Cardiac septum (tissue), 1 donor: ENCODE data around the gene MYO1E. TPM values are rescaled to one million over a fixed set of nuclear protein-coding genes. Genes with fewer than 3 reads are reported as not detected.
A peak's percentile ranks its signal among the peaks of the same experiment; 100 is the strongest.
"Not testable (repeated sequence)": the region's sequence is repeated elsewhere in the genome, so short reads cannot be mapped to it uniquely, and the experiment has no call there.

Experiments
- DNase-seq: peaks from one replicate; pipeline ENCODE4 v3.0.0-alpha.2; 2020; ENCODE audit warnings: low spot score
- intact Hi-C: fragments of 100-400 bp; cut with DNase I; formaldehyde crosslinking; loops from one replicate; pipeline ENCODE4 v1.14.0; 2022
- total RNA-seq: library from RNA; stranded (reverse); fragmentation: NEBNext Ultra II Directional; extraction: Animal tissue kit (Norgen Biotek cat#: 25700); gene quantifications from one replicate; pipeline ENCODE4 v1.2.1, GENCODE V29; 2021
- donor health status: DM: no; HTN: no; CAD: no.

Gene MYO1E
- total RNA-seq, 1 donor from 2014 or later: 41.0 TPM

GRCh38 chr15:59300618-59301139 is 72.0 kb downstream of the MYO1E start:
- DNase-seq: no peak
- intact Hi-C loops: no loop called here

DNA sequence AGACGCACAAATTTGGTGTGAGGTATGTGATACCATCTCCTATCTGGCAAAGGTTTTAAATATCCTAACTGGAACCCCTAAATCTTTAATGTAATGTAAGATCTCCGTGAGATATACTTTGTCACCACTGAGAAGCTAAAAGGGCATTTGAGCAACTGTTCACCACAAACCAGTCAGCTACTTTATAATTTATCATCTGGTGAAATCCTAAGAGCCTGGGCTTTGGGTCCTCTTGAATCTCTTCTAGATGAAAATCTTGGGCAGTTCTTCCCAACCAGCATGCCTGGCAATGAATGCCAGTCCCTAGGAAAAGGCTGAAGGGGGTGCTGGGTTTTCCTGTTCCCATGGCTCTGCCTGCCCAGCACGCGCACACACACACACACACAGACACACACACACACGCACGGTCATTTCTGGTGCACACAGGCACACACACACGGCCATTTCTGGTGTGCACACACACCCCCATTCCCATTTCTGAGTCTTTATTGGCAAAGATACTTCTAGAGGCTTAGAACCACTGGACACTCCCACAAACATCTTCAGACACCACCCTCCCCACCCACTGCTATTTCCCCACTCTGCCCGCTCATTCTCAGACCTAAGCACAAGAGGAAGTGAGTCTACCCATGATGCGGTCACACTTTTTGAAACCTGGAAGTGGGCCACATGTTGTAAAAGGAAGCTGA is 72.6 kb downstream of the MYO1E start:
- intact Hi-C loops: loop anchor here (5.0 kb wide), 1 partner anchor 72 kb away; the partner anchor contains the start of gene MYO1E
- DNase-seq: peak; percentile 88

DNA sequence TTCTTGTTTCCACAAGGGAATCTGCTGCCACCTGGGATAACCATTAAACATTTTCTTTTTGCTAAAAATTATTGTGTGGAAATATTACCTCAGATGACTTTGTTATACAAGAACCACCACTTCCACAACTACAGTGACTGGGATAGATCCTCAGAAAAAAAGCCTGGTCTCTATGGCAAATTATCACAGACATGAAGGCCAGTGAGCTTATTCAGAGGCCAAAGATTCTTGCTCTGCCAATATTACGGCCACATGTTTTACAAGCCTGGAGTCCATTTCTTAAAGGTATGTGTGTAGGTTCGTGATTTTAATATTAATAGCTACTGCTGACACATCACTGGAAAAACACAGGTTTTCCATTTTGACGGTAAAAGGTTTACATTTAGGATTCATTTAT is 73.8 kb downstream of the MYO1E start:
- no peak for DNase-seq
- intact Hi-C loops: loop anchor here (5.0 kb wide), 1 partner anchor 73 kb away; the partner anchor contains the start of gene MYO1E

DNA sequence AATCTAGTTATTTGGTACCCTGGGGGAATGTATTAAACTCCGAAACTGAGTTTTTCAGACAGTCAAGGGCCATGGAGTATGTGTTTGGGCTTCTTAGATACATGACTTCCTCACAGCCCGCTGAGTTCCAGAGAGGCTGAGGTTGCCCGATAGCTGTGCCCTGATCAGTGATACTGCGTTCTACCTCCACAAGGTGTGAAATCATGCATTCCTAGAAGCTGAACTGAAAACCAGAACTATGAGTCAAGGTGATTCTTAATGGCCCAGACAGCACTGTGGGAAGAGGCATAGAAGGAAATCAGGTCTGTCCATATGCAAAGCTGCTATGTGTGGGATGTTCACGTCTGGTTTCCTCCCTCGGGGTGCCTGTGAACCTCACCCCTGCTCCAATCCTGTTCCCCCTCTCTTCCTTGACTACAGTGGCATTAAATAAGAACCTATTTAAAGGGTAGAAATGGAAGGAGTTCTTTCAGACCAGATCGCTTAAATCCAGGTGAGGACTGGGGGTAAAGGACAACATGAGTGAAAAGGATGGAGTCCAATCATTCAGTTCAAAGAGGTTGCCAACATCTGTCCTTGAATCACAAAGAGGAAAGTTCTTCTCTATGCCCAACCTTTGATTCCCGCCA is 74.3 kb downstream of the MYO1E start:
- DNase-seq: no peak
- intact Hi-C loops: loop anchor here (5.0 kb wide), 1 partner anchor 74 kb away; the partner anchor contains the start of gene MYO1E

GRCh38 chr15:59296181-59296617 is 76.5 kb downstream of the MYO1E start:
- no peak for DNase-seq
- intact Hi-C loops: loop anchor here (5.0 kb wide), 1 partner anchor 76 kb away; the partner anchor contains the start of gene MYO1E

- no peak for DNase-seq
- intact Hi-C loops: loop anchor here (5.0 kb wide), 1 partner anchor 77 kb away; the partner anchor contains the start of gene MYO1E
Observed at GRCh38 chr15:59295261-59296001, 77.2 kb downstream of the MYO1E start.

DNA sequence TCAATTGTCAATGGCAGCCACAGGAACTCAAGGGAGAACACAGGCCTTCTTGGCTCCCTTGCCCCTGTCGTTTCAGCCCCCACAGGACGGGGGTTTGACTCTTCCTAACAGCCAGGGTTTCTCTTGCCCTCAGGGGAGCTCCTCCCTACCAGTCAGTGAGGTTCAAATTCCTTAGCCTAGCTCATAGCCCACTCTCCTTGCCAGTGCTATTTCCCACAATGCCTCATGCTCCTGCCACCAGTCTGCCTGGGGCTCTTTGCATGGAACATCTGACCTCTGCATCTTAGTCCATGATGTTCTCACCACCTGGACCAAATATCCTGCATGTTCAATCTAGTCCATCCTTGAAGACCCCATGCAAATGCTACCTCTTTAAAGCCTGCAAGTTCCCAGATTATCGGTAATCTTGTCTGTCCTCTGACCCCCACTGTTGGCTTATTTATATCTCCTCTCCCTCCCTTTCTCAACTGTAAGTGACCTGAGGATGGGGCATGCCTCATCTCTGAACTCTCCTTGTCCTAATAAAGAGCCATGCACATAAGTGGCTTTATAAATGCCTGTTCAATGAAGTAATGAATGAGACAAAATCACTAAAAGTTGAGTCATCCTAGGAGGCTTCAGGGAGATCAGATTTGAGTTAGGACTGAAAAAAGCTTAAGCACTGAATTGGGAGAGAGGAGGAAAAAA is 78.0 kb downstream of the MYO1E start:
- DNase-seq: no peak
- intact Hi-C loops: loop anchor here (5.0 kb wide), 2 partner anchors 58 to 78 kb away; partner anchors contain the start of gene MYO1E

GRCh38 chr15:59292442-59293151 is 80.1 kb downstream of the MYO1E start:
- intact Hi-C loops: loop anchor here (5.0 kb wide), 1 partner anchor 60 kb away; no protein-coding TSS in a partner anchor
- DNase-seq: no peak

DNA sequence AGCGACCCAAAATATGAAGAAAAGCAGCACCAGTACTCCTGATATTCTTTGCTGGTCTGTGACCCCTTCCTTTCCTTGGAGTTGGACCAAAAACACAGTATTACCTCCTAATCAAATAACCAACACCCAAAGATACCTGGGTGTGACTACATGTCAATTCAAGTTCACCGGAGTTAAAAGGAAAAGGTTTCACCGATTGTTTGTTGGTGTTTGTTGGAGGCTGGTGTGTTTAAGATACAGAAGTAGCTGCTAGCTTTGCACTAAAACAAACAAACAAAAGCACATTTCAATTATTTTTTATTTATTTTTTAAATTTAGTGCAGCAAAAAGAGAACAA is 81.5 kb downstream of the MYO1E start:
- intact Hi-C loops: loop anchor here (5.0 kb wide), 1 partner anchor 61 kb away; no protein-coding TSS in a partner anchor
- no peak for DNase-seq

DNA sequence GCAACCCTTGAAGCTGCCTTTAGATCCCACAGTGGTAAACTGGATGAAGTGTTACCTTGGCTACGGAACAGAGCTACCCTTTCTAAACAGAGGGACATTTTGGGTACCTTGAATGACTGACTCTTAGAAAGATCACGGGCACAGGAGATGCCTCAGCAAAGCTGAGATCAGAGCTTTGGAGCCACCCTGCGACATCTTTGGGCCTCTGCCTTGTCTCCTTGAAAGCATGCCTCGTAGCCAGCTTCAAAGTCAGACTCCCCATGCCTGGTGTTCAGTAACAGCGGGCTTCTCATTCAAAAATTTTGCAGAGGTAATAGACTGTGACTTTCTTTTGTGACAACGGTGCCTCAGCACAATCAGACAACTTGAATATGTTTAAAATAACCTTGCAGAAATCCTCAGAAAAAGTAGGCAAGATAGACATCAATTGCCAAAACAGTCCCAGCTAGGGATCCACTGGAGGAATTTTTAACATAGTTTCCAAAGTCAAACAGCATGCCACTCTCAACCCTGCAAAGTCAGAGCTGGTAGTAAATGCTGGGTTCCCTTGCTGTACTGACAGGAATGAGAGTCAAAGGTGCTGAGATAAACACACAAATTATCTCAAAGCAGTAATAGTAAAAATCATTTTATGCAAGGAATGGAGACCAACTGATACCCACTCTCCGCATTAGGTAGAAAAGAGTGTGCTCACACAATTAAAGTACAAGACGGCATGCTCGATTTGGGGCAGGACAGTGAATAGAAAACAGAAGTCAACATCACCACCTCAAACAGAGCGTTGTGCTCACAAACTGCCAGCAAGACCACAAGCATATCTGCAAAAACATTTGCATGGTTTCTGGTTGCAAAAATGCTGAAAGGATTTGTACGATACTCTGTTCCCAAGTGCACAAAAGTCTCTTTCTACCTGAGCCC is 82.1 kb downstream of the MYO1E start:
- intact Hi-C loops: loop anchor here (5.0 kb wide), 1 partner anchor 62 kb away; no protein-coding TSS in a partner anchor
- DNase-seq: no peak

DNA sequence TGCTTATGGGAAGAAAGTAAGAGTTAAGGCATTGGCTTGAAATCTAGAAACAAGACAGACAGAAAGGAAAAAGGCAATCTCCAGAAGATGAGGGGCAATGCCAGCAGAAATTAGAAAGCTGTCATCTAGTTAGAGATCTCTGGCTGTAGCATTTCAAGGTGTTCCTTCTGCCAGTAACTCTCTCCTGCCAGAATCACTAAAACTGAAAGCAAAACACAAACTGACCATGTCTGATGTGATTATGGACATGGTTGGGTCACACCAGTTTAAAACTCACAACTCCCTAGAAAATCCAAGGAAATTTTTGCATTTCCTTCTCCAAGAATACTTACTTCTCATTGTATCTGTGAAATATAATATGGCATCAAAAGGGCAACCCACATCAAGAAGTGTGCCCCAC is 83.1 kb downstream of the MYO1E start:
- intact Hi-C loops: no loop called here

DNA sequence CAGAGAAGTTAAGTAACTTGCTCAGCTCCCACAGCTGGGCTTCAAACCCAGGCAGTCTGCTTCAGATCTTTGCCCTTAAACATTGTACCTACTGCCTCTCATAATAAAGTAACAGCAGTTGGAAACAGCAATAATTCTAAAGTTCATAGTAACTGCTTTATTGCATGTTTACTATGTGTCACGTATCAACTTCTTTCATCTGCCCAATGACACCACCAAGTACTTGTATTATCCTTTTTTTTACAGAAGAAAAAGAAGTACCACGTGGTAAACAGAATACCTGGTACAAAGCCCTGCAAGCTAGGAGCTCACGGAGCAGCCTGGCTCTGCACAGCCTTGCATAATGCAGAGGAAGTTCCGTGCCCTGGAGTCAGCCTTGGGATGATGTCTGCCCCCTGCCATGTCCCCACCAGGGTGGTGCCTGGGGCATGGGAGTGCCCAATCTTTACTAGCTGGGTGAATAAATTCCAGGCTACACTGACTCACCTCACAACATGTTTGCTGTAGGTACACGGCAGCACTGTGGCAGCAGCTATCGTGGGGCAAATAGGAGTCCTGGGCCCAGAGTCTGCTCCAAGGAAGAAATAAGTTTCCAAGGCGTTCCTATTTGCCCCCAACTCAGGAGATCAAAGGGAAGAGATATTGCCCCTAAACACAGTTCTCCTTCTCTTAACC is 88.8 kb downstream of the MYO1E start:
- no peak for DNase-seq
- intact Hi-C loops: no loop called here

More for the DNA sequence above, 83.1 kb downstream of the MYO1E start:
- no peak for DNase-seq

DNA sequence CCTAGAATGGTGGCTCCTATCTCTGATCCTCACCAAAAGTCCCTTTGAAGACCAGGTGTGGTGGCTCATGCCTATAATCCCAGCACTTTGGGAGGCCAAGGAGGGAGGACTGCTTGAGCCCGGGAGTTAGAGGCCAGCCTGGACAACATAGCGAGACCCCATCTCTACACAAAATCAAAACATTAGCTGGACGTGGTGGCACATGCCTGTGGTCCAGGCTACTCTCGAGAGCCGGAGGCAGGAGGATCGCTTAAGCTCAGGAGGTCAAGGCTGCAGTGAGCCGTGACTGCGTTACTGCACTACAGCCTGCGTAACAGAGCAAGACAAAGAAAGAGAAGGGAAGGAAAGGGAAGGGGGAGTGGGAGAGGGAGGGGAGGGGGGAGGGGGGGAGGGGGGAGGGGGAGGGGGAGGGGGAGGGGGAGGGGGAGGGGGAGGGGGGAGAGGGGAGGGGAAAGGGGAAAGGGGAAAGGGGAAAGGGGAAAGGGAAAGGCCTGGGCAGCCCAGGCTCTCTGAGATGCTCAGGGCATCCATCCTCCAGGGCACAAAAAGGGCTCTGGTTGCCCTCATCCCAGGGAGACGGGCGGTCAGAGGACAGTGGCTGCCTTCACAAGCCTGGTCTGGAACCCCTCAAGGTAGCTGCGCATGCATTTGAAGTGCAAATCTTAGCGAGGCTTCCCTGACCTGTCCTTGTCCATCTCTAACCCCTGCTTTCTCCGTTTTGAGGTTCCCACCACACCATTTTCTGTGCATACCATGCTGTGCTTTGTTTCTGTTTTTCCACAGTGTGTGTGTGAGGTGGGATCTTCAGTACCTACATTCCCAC is 89.9 kb downstream of the MYO1E start:
- intact Hi-C loops: no loop called here
- DNase-seq: no peak

GRCh38 chr15:59281699-59282098 is 91.0 kb downstream of the MYO1E start:
- DNase-seq: no peak
- intact Hi-C loops: no loop called here

DNA sequence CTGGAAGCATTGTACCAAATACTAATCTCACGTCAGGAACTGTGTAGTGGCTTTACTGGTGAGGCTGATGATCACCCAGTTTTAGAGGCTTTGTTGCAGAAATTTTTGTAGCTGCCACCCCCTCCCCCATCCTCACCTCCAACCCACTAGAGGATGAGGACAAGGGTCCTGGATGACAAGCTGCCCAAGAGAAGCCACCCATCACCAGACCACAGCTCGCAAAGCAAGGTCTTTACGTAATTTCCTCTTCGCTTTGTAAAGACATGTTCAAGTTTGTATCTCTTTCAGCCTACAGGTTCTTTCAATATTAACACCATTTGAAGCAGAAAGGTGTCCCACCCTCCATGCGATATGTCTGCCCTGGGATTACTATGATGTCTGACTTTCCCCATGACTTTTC is 91.8 kb downstream of the MYO1E start:
- no peak for DNase-seq
- intact Hi-C loops: no loop called here

DNA sequence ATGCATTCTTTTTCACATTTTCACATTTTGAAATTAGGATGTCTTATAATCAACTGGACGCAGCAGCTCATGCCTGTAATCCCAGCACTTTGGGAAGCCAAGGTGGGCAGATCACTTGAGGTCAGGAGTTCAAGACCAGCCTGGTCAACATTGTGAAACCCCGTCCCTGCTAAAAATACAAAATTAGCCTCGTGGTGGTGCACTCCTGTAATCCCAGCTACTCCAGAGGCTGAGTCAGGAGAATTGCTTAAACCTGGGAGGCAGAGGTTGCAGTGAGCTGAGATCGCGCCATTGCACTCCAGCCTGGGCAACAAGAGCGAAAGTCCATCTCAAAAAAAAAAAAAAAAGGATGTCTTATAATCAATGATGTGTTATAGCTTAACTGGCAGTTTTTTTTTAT is 92.4 kb downstream of the MYO1E start:
- DNase-seq, intact Hi-C loops: not testable (repeated sequence)
